ENCODE results near the gene SHPK.
"Not testable (repeated sequence)": the region's sequence is repeated elsewhere in the genome, so short reads cannot be mapped to it uniquely, and the experiment has no call there.

Gene SHPK

GRCh38 chr17:3590231-3590630, 45.8 kb downstream of the SHPK start:
- no peak for DNase-seq (ENCODE audit: low read depth, low spot score)

- DNase-seq (ENCODE audit: low read depth, low spot score): no peak
Observed at GRCh38 chr17:3589784-3590183, 46.3 kb downstream of the SHPK start.

- DNase-seq (ENCODE audit: low read depth, low spot score): no peak
Observed at GRCh38 chr17:3585826-3586225, 50.2 kb downstream of the SHPK start.

- DNase-seq (ENCODE audit: low read depth, low spot score): no peak
Observed at GRCh38 chr17:3583456-3583855, 52.6 kb downstream of the SHPK start.

- no peak for DNase-seq (ENCODE audit: low read depth, low spot score)
Observed at GRCh38 chr17:3582915-3583314, 53.1 kb downstream of the SHPK start.

GRCh38 chr17:3578667-3579066, 57.4 kb downstream of the SHPK start:
- DNase-seq (ENCODE audit: low read depth, low spot score): not testable (repeated sequence)

GRCh38 chr17:3576970-3577369, 59.1 kb downstream of the SHPK start:
- no peak for DNase-seq (ENCODE audit: low read depth, low spot score)

GRCh38 chr17:3575511-3575910, 60.5 kb downstream of the SHPK start:
- DNase-seq (ENCODE audit: low read depth, low spot score): no peak

GRCh38 chr17:3574231-3574630, 61.8 kb downstream of the SHPK start:
- no peak for DNase-seq (ENCODE audit: low read depth, low spot score)

GRCh38 chr17:3573246-3574100, 62.6 kb downstream of the SHPK start:
- no peak for DNase-seq (ENCODE audit: low read depth, low spot score)

GRCh38 chr17:3572231-3572630, 63.8 kb downstream of the SHPK start:
- DNase-seq (ENCODE audit: low read depth, low spot score): no peak

- no peak for DNase-seq (ENCODE audit: low read depth, low spot score)
Observed at GRCh38 chr17:3571043-3571900, 64.8 kb downstream of the SHPK start.

GRCh38 chr17:3569534-3570137, 66.4 kb downstream of the SHPK start:
- no peak for DNase-seq (ENCODE audit: low read depth, low spot score)

GRCh38 chr17:3566551-3566950, 69.5 kb downstream of the SHPK start:
- no peak for DNase-seq (ENCODE audit: low read depth, low spot score)

GRCh38 chr17:3565143-3565542, 70.9 kb downstream of the SHPK start:
- no peak for DNase-seq (ENCODE audit: low read depth, low spot score)

- not testable (repeated sequence) for DNase-seq (ENCODE audit: low read depth, low spot score)
Observed at GRCh38 chr17:3564241-3564640, 71.8 kb downstream of the SHPK start.

- no peak for DNase-seq (ENCODE audit: low read depth, low spot score)
Observed at GRCh38 chr17:3559270-3559645, 76.8 kb downstream of the SHPK start.

- DNase-seq (ENCODE audit: low read depth, low spot score): no peak
Observed at GRCh38 chr17:3558603-3559269, 77.3 kb downstream of the SHPK start.

Data from iPS DF 19.7 (cell line).